IMR-90 (cell line): ENCODE measurements around the gene REC114. TPM values are rescaled to one million over a fixed set of nuclear protein-coding genes. Genes with fewer than 3 reads are reported as not detected.

Experiments
- ATAC-seq: fragments of 200-7000 bp; cut with Tn5 transposase; 2 replicates; pipeline ENCODE4 v1.9.1; 2020; ENCODE audit warnings: low read depth, mild to moderate bottlenecking, moderate library complexity
- BruUV-seq: library from RNA; stranded (reverse); fragments of 400-500 nt; replicated peaks from 2 replicates; lab custom pipeline; 2021; lab: Mats Ljungman, UMichigan
- CTCF ChIA-PET: fragments of 300-600 bp; formaldehyde crosslinking; extraction: SDS; loops from one replicate; lab custom pipeline; 2021; ENCODE audit warnings: antibody characterized with exemption; lab: Yijun Ruan, JAX
- POLR2A ChIA-PET: fragments of 300-600 bp; sonication (Branson Sonifier 250); formaldehyde crosslinking; loops from one replicate; lab custom pipeline; 2022; ENCODE audit warnings: antibody characterized with exemption; ENCODE audit not compliant: unreplicated experiment; lab: Charles Lee
- DNase-seq: peaks from one replicate; pipeline ENCODE4 v3.0.0; 2013
- H2AFZ ChIP-seq: replicated peaks from 2 replicates; pipeline ENCODE3; 2013; ENCODE audit warnings: low read length, mild to moderate bottlenecking; ENCODE audit not compliant: poor library complexity
- H2AK5ac ChIP-seq: 2 replicates; pipeline ENCODE4 v1.6.1; 2013; ENCODE audit warnings: low read depth, low read length, inconsistent platforms
- H2AK9ac ChIP-seq: replicated peaks from 2 replicates; pipeline ENCODE3; 2013; ENCODE audit warnings: mild to moderate bottlenecking, low read depth, low read length, moderate library complexity; ENCODE audit not compliant: poor library complexity
- H2BK120ac ChIP-seq: 2 replicates; pipeline ENCODE4 v1.6.1; 2013; ENCODE audit warnings: low read depth, low read length, inconsistent platforms
- H2BK15ac ChIP-seq: 3 replicates; pipeline ENCODE4 v1.6.1; 2013; ENCODE audit warnings: low read depth, low read length, inconsistent platforms
- H2BK20ac ChIP-seq: 2 replicates; pipeline ENCODE4 v1.6.1; 2013; ENCODE audit warnings: low read depth, mild to moderate bottlenecking, inconsistent platforms, low read length, moderate library complexity
- H2BK5ac ChIP-seq: 2 replicates; pipeline ENCODE4 v1.6.1; 2013; ENCODE audit warnings: mild to moderate bottlenecking, low read depth, low read length, inconsistent platforms; ENCODE audit not compliant: poor library complexity, severe bottlenecking
- H3K14ac ChIP-seq: replicated peaks from 2 replicates; pipeline ENCODE4 v1.6.1; 2013; ENCODE audit warnings: low read depth, low read length, inconsistent platforms
- H3K18ac ChIP-seq: 2 replicates; pipeline ENCODE4 v1.6.1; 2013; ENCODE audit warnings: low read depth, low read length, control low read depth
- H3K23ac ChIP-seq: 2 replicates; pipeline ENCODE4 v1.6.1; 2013; ENCODE audit warnings: low read depth, low read length, inconsistent platforms
- H3K27ac ChIP-seq: 2 replicates; pipeline ENCODE4 v1.5.1; 2013; ENCODE audit warnings: mild to moderate bottlenecking, control low read depth, low read length; ENCODE audit not compliant: insufficient read depth
- H3K27me3 ChIP-seq: 2 replicates; pipeline ENCODE4 v1.6.1; 2013; ENCODE audit warnings: low read length; ENCODE audit not compliant: control insufficient read depth, insufficient read depth
- H3K36me3 ChIP-seq: 2 replicates; pipeline ENCODE4 v1.6.1; 2013; ENCODE audit warnings: low read length, mixed read lengths; ENCODE audit not compliant: control insufficient read depth, insufficient read depth
- H3K4ac ChIP-seq: 2 replicates; pipeline ENCODE4 v1.6.1; 2013; ENCODE audit warnings: low read depth, low read length, inconsistent platforms
- H3K4me1 ChIP-seq: 2 replicates; pipeline ENCODE4 v1.6.1; 2013; ENCODE audit warnings: low read length, mixed read lengths; ENCODE audit not compliant: control insufficient read depth, insufficient read depth
- H3K4me2 ChIP-seq: 2 replicates; pipeline ENCODE4 v1.6.1; 2013; ENCODE audit warnings: low read depth, mild to moderate bottlenecking, control low read depth, low read length, moderate library complexity
- H3K4me3 ChIP-seq: 2 replicates; pipeline ENCODE4 v1.5.1; 2013; ENCODE audit warnings: low read depth, mild to moderate bottlenecking, control low read depth, low read length, moderate library complexity; ENCODE audit not compliant: insufficient read depth
- H3K56ac ChIP-seq: 2 replicates; pipeline ENCODE4 v1.6.1; 2013; ENCODE audit warnings: low read length, inconsistent platforms; ENCODE audit not compliant: insufficient read depth; ENCODE audit errors: extremely low read depth
- H3K79me1 ChIP-seq, 2 experiments: 2 replicates each; pipeline ENCODE4 v1.6.1; 2013; ENCODE audit warnings: low read length in 2 of 2, inconsistent platforms in 1 of 2, low read depth in 1 of 2
- H3K9ac ChIP-seq: 2 replicates; pipeline ENCODE4 v1.6.1; 2013; ENCODE audit warnings: low read depth, low read length, control low read depth
- H3K9me1 ChIP-seq: 2 replicates; pipeline ENCODE4 v1.6.1; 2013; ENCODE audit warnings: low read length, inconsistent platforms; ENCODE audit not compliant: insufficient read depth
- H3K9me3 ChIP-seq: 2 replicates; pipeline ENCODE4 v1.6.1; 2013; ENCODE audit warnings: low read length; ENCODE audit not compliant: control insufficient read depth, insufficient read depth
- H4K20me1 ChIP-seq: 2 replicates; pipeline ENCODE4 v1.6.1; 2013; ENCODE audit warnings: low read length, inconsistent platforms; ENCODE audit not compliant: insufficient read depth
- H4K5ac ChIP-seq: 2 replicates; pipeline ENCODE4 v1.6.1; 2013; ENCODE audit warnings: mild to moderate bottlenecking, low read depth, low read length, control low read depth
- H4K8ac ChIP-seq, 2 experiments: 2 replicates each; pipeline ENCODE4 v1.6.1; 2013; ENCODE audit warnings: low read depth in 2 of 2, low read length in 2 of 2, control low read depth in 1 of 2, inconsistent platforms in 1 of 2
- H4K91ac ChIP-seq: 2 replicates; pipeline ENCODE4 v1.6.1; 2013; ENCODE audit warnings: low read depth, low read length, inconsistent platforms; ENCODE audit not compliant: insufficient read depth
- BHLHE40 ChIP-seq: fragments of 150-350 bp; IDR thresholded peaks from 2 replicates; pipeline ENCODE4 v1.6.1; 2016; ENCODE audit warnings: mild to moderate bottlenecking, low read depth, low read length
- CEBPB ChIP-seq: IDR thresholded peaks from 2 replicates; pipeline ENCODE4 v1.6.1; 2012; ENCODE audit warnings: low read depth, low read length, improper control_type of control experiment
- CHD1 ChIP-seq: IDR thresholded peaks from 2 replicates; pipeline ENCODE4 v1.6.1; 2012; ENCODE audit warnings: low read depth, low read length, improper control_type of control experiment
- ELK1 ChIP-seq: fragments of 150-350 bp; IDR thresholded peaks from 2 replicates; pipeline ENCODE4 v1.6.1; 2016; ENCODE audit warnings: low read depth, mild to moderate bottlenecking, low read length, moderate library complexity, borderline replicate concordance
- FOS ChIP-seq: fragments of 150-350 bp; IDR thresholded peaks from 2 replicates; pipeline ENCODE4 v1.6.1; 2016; ENCODE audit warnings: low read depth, low read length
- MAFK ChIP-seq: IDR thresholded peaks from 2 replicates; pipeline ENCODE4 v1.6.1; 2012; ENCODE audit warnings: low read depth, low read length, improper control_type of control experiment
- MAZ ChIP-seq: IDR thresholded peaks from 2 replicates; pipeline ENCODE4 v1.6.1; 2012; ENCODE audit warnings: low read depth, mild to moderate bottlenecking, low read length, improper control_type of control experiment, moderate library complexity, borderline replicate concordance
- MXI1 ChIP-seq: IDR thresholded peaks from 2 replicates; pipeline ENCODE4 v1.6.1; 2012; ENCODE audit warnings: low read depth, mild to moderate bottlenecking, low read length, moderate library complexity, borderline replicate concordance
- NFE2L2 ChIP-seq: fragments of 150-350 bp; IDR thresholded peaks from 2 replicates; pipeline ENCODE4 v1.6.1; 2016; ENCODE audit warnings: low read depth, mild to moderate bottlenecking, low read length
- POLR2A ChIP-seq: IDR thresholded peaks from 2 replicates; pipeline ENCODE4 v1.6.1; 2012; ENCODE audit warnings: mild to moderate bottlenecking, low read depth, low read length
- RAD21 ChIP-seq: IDR thresholded peaks from 2 replicates; pipeline ENCODE4 v1.6.1; 2012; ENCODE audit warnings: low read length, improper control_type of control experiment
- RCOR1 ChIP-seq: IDR thresholded peaks from 2 replicates; pipeline ENCODE4 v1.6.1; 2012; ENCODE audit warnings: mild to moderate bottlenecking, low read length, improper control_type of control experiment; ENCODE audit not compliant: insufficient replicate concordance
- RFX5 ChIP-seq: IDR thresholded peaks from 2 replicates; pipeline ENCODE4 v1.8.0; 2012; ENCODE audit warnings: low read depth, mild to moderate bottlenecking, low read length, moderate library complexity
- SMC3 ChIP-seq: fragments of 150-350 bp; IDR thresholded peaks from 2 replicates; pipeline ENCODE4 v1.6.1; 2016; ENCODE audit warnings: low read depth, mild to moderate bottlenecking, antibody characterized with exemption, low read length, moderate library complexity
- USF2 ChIP-seq: fragments of 150-350 bp; IDR thresholded peaks from 2 replicates; pipeline ENCODE4 v1.6.1; 2017; ENCODE audit warnings: mild to moderate bottlenecking, antibody characterized with exemption, low read length, low read depth
- dilution Hi-C: fragments of 300-500 bp; cut with HindIII; formaldehyde crosslinking; loops from one replicate; pipeline ENCODE4 v1.14.3; 2018; ENCODE audit warnings: low sequenced_read_pairs; ENCODE audit not compliant: unreplicated experiment
- in situ Hi-C: fragments of 300-500 bp; cut with MboI; formaldehyde crosslinking; loops from 3 replicates; pipeline ENCODE4 v1.14.3; 2019; ENCODE audit warnings: low sequenced_read_pairs, inconsistent platforms, mixed read lengths
- intact Hi-C: fragments of 100-400 bp; cut with micrococcal nuclease; formaldehyde crosslinking; loops from 2 replicates; pipeline ENCODE4 v1.10.0; 2022
- polyA plus RNA-seq, 3 experiments: library from polyadenylated mRNA; depleted of rRNA; stranded (reverse); fragments of >200 nt; gene quantifications; 2 replicates each; pipeline ENCODE4 v1.2.3, GENCODE V29; 2012; ENCODE audit warnings: low replicate concordance in 1 of 3
- total RNA-seq: library from RNA; depleted of rRNA; stranded (reverse); fragments of >200 nt; gene quantifications from 2 replicates; pipeline ENCODE4 v1.2.3, GENCODE V29; 2012
- TF ChIP-seq, protein P1 (sequence below): conservative IDR thresholded peaks from 2 replicates; pipeline ENCODE4 v1.5.1; 2012; ENCODE audit warnings: mild to moderate bottlenecking, low read depth, low read length, improper control_type of control experiment

The REC114 gene
- total and polyA plus RNA-seq, 2 of the 4 experiments (the other 2 are of a cell fraction) = not detected

DNA sequence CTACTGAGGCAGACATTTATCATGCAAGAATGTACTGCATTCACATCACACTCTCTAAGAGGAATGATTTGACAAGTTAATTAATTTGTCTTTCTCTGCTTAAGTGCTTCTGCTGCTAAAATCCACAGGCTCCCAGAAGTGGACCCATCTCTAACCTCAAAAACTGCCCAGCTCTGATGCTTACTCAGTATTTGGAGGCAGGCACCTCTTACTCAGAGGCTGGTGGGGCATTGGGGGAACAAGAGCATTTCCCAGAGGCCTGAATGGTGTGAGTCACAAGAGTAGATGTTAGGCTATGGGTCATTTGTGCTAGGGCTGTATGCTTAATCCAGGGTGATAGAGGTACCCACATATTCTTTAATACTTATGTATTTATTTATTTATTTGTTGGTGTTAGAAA, 39.8 kb upstream of the REC114 start:
- no peak overlapping the region for H3K4me2 ChIP-seq
- no TSS peak for BruUV-seq
- POLR2A ChIA-PET = no interaction called here

More for the DNA sequence above, 39.8 kb upstream of the REC114 start:
- dilution Hi-C loops = no loop called here
- Histone ChIP-seq H3K4me1 (no peaks in the 10 kb centered on the region), H3K9ac (no peak overlapping the region), H3K36me3 (no peaks in the 10 kb centered on the region), H4K8ac (no peak overlapping the region), H3K27ac (no peak overlapping the region), H2AK5ac (no peak overlapping the region), H2AFZ (no peak overlapping the region), H2AK9ac (no peak overlapping the region), H2BK15ac (no peak overlapping the region), H2BK120ac (no peak overlapping the region), H4K91ac (no peak overlapping the region), H2BK5ac (no peak overlapping the region), H3K9me1 (no peaks in the 10 kb centered on the region), H4K5ac (no peak overlapping the region), H3K27me3 (peaks cover 5% of the 10 kb centered on the region), H2BK20ac (no peak overlapping the region), H3K4ac (no peak overlapping the region), H4K20me1 (no peaks in the 10 kb centered on the region), H3K23ac (no peak overlapping the region), H3K14ac (no peak overlapping the region), H3K4me3 (no peak overlapping the region), H3K18ac (no peak overlapping the region), H3K9me3 (no peaks in the 10 kb centered on the region), H3K79me1 (no peaks in the 10 kb centered on the region), H3K56ac (no peak overlapping the region)
- ATAC-seq (no peak), DNase-seq (no peak)
- CTCF ChIA-PET = no interaction called here
- in situ Hi-C loops = no loop called here
- intact Hi-C loops = no loop called here
- TF ChIP-seq SMC3 (no peak), RCOR1 (no peak), BHLHE40 (no peak), POLR2A (no peak), MXI1 (no peak), NFE2L2 (no peak), USF2 (no peak), CEBPB (no peak), MAZ (no peak), ELK1 (no peak), MAFK (no peak), CHD1 (no peak), RAD21 (no peak), FOS (no peak), RFX5 (no peak)
- TF ChIP-seq, protein P1, sequence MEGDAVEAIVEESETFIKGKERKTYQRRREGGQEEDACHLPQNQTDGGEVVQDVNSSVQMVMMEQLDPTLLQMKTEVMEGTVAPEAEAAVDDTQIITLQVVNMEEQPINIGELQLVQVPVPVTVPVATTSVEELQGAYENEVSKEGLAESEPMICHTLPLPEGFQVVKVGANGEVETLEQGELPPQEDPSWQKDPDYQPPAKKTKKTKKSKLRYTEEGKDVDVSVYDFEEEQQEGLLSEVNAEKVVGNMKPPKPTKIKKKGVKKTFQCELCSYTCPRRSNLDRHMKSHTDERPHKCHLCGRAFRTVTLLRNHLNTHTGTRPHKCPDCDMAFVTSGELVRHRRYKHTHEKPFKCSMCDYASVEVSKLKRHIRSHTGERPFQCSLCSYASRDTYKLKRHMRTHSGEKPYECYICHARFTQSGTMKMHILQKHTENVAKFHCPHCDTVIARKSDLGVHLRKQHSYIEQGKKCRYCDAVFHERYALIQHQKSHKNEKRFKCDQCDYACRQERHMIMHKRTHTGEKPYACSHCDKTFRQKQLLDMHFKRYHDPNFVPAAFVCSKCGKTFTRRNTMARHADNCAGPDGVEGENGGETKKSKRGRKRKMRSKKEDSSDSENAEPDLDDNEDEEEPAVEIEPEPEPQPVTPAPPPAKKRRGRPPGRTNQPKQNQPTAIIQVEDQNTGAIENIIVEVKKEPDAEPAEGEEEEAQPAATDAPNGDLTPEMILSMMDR = no peak
